Gastroesophageal sphincter (tissue), 3 donors: Measurements from ENCODE around the gene EXPH5.

Source experiments
- CTCF ChIP-seq, 4 experiments: fragments of 200-600 bp in 2 of 4; fragments of 450-650 bp in 2 of 4; sonication (generic) in 1 of 4; IDR thresholded peaks; one replicate each; pipeline ENCODE4 v1.5.1; 2017 to 2019; ENCODE audit warnings: antibody characterized with exemption in 4 of 4, mild to moderate bottlenecking in 2 of 4, moderate library complexity in 2 of 4
- EP300 ChIP-seq: sonication (generic); formaldehyde crosslinking; IDR thresholded peaks from one replicate; pipeline ENCODE4 v1.6.1; 2017; ENCODE audit warnings: antibody characterized with exemption, mild to moderate bottlenecking
- POLR2A ChIP-seq, 2 donors: fragments of 450-650 bp; IDR thresholded peaks; one replicate each; pipeline ENCODE4 v1.6.1; 2017; ENCODE audit warnings: antibody characterized with exemption in 2 of 2, mild to moderate bottlenecking in 2 of 2, moderate library complexity in 1 of 2

GRCh38 chr11:108534274-108534882, 59.2 kb downstream of the EXPH5 start:
- TF ChIP-seq CTCF (IDR thresholded peaks at IDR 0.05) (no peak), POLR2A (IDR thresholded peaks at IDR 0.05) (no peak), EP300 (no peak)
